Endothelial cell of umbilical vein (primary cell): ENCODE results near the gene FHIT. TPM values are rescaled to one million over a fixed set of nuclear protein-coding genes. Genes with fewer than 3 reads are reported as not detected.

Experiments used
- BruUV-seq: library from RNA; stranded (reverse); fragments of 400-500 nt; replicated peaks from 2 replicates; lab custom pipeline; 2021; lab: Mats Ljungman, UMichigan
- CTCF ChIA-PET: fragments of 300-600, 350-600 bp; sonication (Branson Sonifier 250); formaldehyde crosslinking; loops from one replicate; lab custom pipeline; 2021; ENCODE audit warnings: antibody characterized with exemption, inconsistent platforms; lab: Charles Lee
- POLR2A ChIA-PET: fragments of 300-600, 350-600 bp; sonication (Branson Sonifier 250); formaldehyde crosslinking; loops from one replicate; lab custom pipeline; 2021; ENCODE audit warnings: antibody characterized with exemption, inconsistent platforms; lab: Charles Lee
- DNase-seq: peaks from one replicate; pipeline ENCODE4 v3.0.0-alpha.2; 2011; ENCODE audit warnings: low read depth, low spot score
- FAIRE-seq: peaks from 2 replicates; lab custom pipeline; 2011; peaks lifted over from hg19 to GRCh38; lab: Jason Lieb, UNC
- H2AFZ ChIP-seq: 2 replicates; pipeline ENCODE4 v1.6.0; 2012; ENCODE audit warnings: low read depth, low read length, control low read depth, inconsistent platforms
- H3K27ac ChIP-seq: 2 replicates; pipeline ENCODE4 v1.5.1; 2011; ENCODE audit warnings: low read depth, mild to moderate bottlenecking, control low read depth, low read length, moderate library complexity; ENCODE audit not compliant: insufficient read depth
- H3K27me3 ChIP-seq, 2 experiments: 2 replicates each; pipeline versions ENCODE4 v1.6.0 to v1.6.1; 2011; ENCODE audit warnings: low read length in 2 of 2, mixed read lengths in 1 of 2; ENCODE audit not compliant: control insufficient read depth in 2 of 2, insufficient read depth in 2 of 2
- H3K36me3 ChIP-seq, 2 experiments: 2 replicates in 1 of 2; 3 replicates in 1 of 2; pipeline ENCODE4 v1.5.1; 2011; ENCODE audit warnings: low read length in 2 of 2, mild to moderate bottlenecking in 1 of 2, moderate library complexity in 1 of 2; ENCODE audit not compliant: control insufficient read depth in 2 of 2, insufficient read depth in 2 of 2; ENCODE audit errors: extremely low read depth in 1 of 2
- H3K4me1 ChIP-seq: 3 replicates; pipeline ENCODE4 v1.5.1; 2011; ENCODE audit warnings: mild to moderate bottlenecking, low read length; ENCODE audit not compliant: control insufficient read depth, insufficient read depth; ENCODE audit errors: extremely low read depth
- H3K4me2 ChIP-seq: 2 replicates; pipeline ENCODE4 v1.6.1; 2011; ENCODE audit warnings: low read length, control low read depth, mixed read lengths; ENCODE audit not compliant: insufficient read depth
- H3K4me3 ChIP-seq, 3 experiments: fragments of 200-600 bp in 1 of 3; sonication (generic), shearing (Covaris generic) in 1 of 3; replicated peaks in 1 of 3; 2 replicates each; pipeline ENCODE4 v1.5.1; 2011 to 2016; ENCODE audit warnings: control low read depth in 3 of 3, low read length in 3 of 3, mild to moderate bottlenecking in 2 of 3, inconsistent platforms in 1 of 3, low read depth in 1 of 3, moderate library complexity in 1 of 3; ENCODE audit not compliant: insufficient read depth in 1 of 3
- H3K79me2 ChIP-seq: 2 replicates; pipeline ENCODE4 v1.6.0; 2012; ENCODE audit warnings: low read length, inconsistent platforms; ENCODE audit not compliant: control insufficient read depth, insufficient read depth
- H3K9ac ChIP-seq: replicated peaks from 2 replicates; pipeline ENCODE3; 2011; ENCODE audit warnings: low read length, control low read depth; ENCODE audit not compliant: insufficient read depth; ENCODE audit errors: extremely low read depth
- H3K9me1 ChIP-seq: replicated peaks from 3 replicates; pipeline ENCODE4 v1.6.0; 2011; ENCODE audit warnings: mild to moderate bottlenecking, low read length; ENCODE audit not compliant: control insufficient read depth, insufficient read depth; ENCODE audit errors: extremely low read depth
- H3K9me3 ChIP-seq: replicated peaks from 2 replicates; pipeline ENCODE4 v1.5.1; 2012; ENCODE audit warnings: low read length, inconsistent platforms; ENCODE audit not compliant: control insufficient read depth, insufficient read depth
- H4K20me1 ChIP-seq: replicated peaks from 2 replicates; pipeline ENCODE3; 2011; ENCODE audit warnings: mild to moderate bottlenecking, low read length; ENCODE audit not compliant: control insufficient read depth, insufficient read depth; ENCODE audit errors: extremely low read depth
- CTCF ChIP-seq, 2 donors: IDR thresholded peaks; 1 replicate in 1 of 2; 2 replicates in 1 of 2; pipeline ENCODE4 v1.5.1; 2011; ENCODE audit warnings: low read length in 2 of 2, mild to moderate bottlenecking in 2 of 2, moderate library complexity in 2 of 2, control low read depth in 1 of 2, inconsistent platforms in 1 of 2, low read depth in 1 of 2; ENCODE audit not compliant: insufficient read depth in 1 of 2; ENCODE audit errors: extremely low read depth in 1 of 2
- EZH2 ChIP-seq: IDR thresholded peaks from 2 replicates; pipeline ENCODE4 v1.6.1; 2012; ENCODE audit warnings: borderline replicate concordance, low read depth, mild to moderate bottlenecking, moderate library complexity, low read length, inconsistent platforms; ENCODE audit not compliant: severe bottlenecking
- FOS ChIP-seq: IDR thresholded peaks from 2 replicates; pipeline ENCODE4 v1.6.1; 2011; ENCODE audit warnings: mild to moderate bottlenecking, low read length, moderate library complexity, borderline replicate concordance; ENCODE audit not compliant: insufficient read depth
- GATA2 ChIP-seq: IDR thresholded peaks from 2 replicates; pipeline ENCODE4 v1.7.0; 2011; ENCODE audit warnings: low read depth, mild to moderate bottlenecking, moderate library complexity, mixed read lengths, low read length; ENCODE audit not compliant: insufficient read length, insufficient read depth
- JUN ChIP-seq: IDR thresholded peaks from 2 replicates; pipeline ENCODE4 v1.6.1; 2011; ENCODE audit warnings: borderline replicate concordance, low read depth; ENCODE audit not compliant: insufficient read length, insufficient read depth
- MAX ChIP-seq: IDR thresholded peaks from 2 replicates; pipeline ENCODE4 v1.6.1; 2011; ENCODE audit not compliant: insufficient read depth, insufficient read length
- MYC ChIP-seq: IDR thresholded peaks from one replicate; pipeline ENCODE4 v1.6.1; 2011; ENCODE audit warnings: mild to moderate bottlenecking, low read depth, low read length
- POLR2A ChIP-seq: IDR thresholded peaks from 2 replicates; pipeline ENCODE4 v1.6.1; 2012; ENCODE audit warnings: low read depth, mild to moderate bottlenecking, control low read depth, low read length
- POLR2AphosphoS5 ChIP-seq: IDR thresholded peaks from 2 replicates; pipeline ENCODE4 v1.6.1; 2012; ENCODE audit warnings: low read depth, mild to moderate bottlenecking, control low read depth, low read length, moderate library complexity; ENCODE audit not compliant: insufficient read depth
- dilution Hi-C: fragments of 300-500 bp; cut with MboI; formaldehyde crosslinking; loops from one replicate; pipeline ENCODE4 v1.15.0; 2019; ENCODE audit warnings: low sequenced_read_pairs; ENCODE audit not compliant: extremely low pct_ligation_motif_present
- intact Hi-C: fragments of 100-400 bp; cut with micrococcal nuclease; formaldehyde crosslinking; loops from one replicate; pipeline ENCODE4 v1.10.0; 2022
- polyA plus RNA-seq, 4 experiments: library from polyadenylated mRNA; depleted of rRNA in 3 of 4; stranded (reverse) in 3 of 4; unstranded in 1 of 4; fragments of >200 nt; gene quantifications; 2 replicates each; pipeline versions ENCODE4 v1.2.1 to v1.2.3, GENCODE V29; 2011 to 2012; ENCODE audit warnings: missing spikeins in 1 of 4
- total RNA-seq: library from RNA; stranded (reverse); gene quantifications from 2 replicates; pipeline ENCODE4 v1.2.3, GENCODE V29; 2021

Gene FHIT
- total and polyA plus RNA-seq, 2 donors (not counting 3 experiments of a cell fraction or from before 2014, with no cell fraction given), result 0.47 to 2.2 TPM

GRCh38 chr3:60307562-60308199 is 943.6 kb downstream of the FHIT start:
- intact Hi-C loops, result no loop called here
- no peak overlapping the region for H3K9ac ChIP-seq
- DNase-seq (no peak), FAIRE-seq (no peak)
- no peaks in the 10 kb centered on the region for H3K4me1 ChIP-seq
- H3K36me3 ChIP-seq, result no peaks in the 10 kb centered on the region
- TF ChIP-seq MYC (no peak), CTCF (IDR thresholded peaks at IDR 0.05; ENCODE audit: extremely low read depth in 1 of 2, insufficient read depth in 1 of 2, low read depth in 1 of 2, low read length in 2 of 2) (no peak), FOS (no peak), POLR2A (no peak), EZH2 (no peak), POLR2AphosphoS5 (no peak)
- H3K27ac ChIP-seq, result no peak overlapping the region
- no peak overlapping the region for H3K4me3 ChIP-seq
- no peak overlapping the region for H2AFZ ChIP-seq
- H3K79me2 ChIP-seq, result no peaks in the 10 kb centered on the region
- H4K20me1 ChIP-seq, result no peaks in the 10 kb centered on the region
- H3K27me3 ChIP-seq, result no peaks in the 10 kb centered on the region
- H3K4me2 ChIP-seq, result no peak overlapping the region
- no peaks in the 10 kb centered on the region for H3K9me3 ChIP-seq
- no TSS peak for BruUV-seq
- ChIA-PET POLR2A (no interaction called here), CTCF (no interaction called here)
- dilution Hi-C loops, result no loop called here
- no peaks in the 10 kb centered on the region for H3K9me1 ChIP-seq

GRCh38 chr3:60304112-60304511 is 947.1 kb downstream of the FHIT start:
- no peak for DNase-seq
- H3K79me2 ChIP-seq, result no peaks in the 10 kb centered on the region
- CTCF ChIA-PET, result no interaction called here
- H3K9me1 ChIP-seq, result no peaks in the 10 kb centered on the region
- H3K27ac ChIP-seq, result no peak overlapping the region
- intact Hi-C loops, result no loop called here
- no peak overlapping the region for H2AFZ ChIP-seq
- FAIRE-seq, result no peak
- no peaks in the 10 kb centered on the region for H4K20me1 ChIP-seq
- dilution Hi-C loops, result no loop called here
- POLR2A ChIA-PET, result no interaction called here
- BruUV-seq, result no TSS peak
- H3K36me3 ChIP-seq, result no peaks in the 10 kb centered on the region
- H3K4me3 ChIP-seq, result no peak overlapping the region
- H3K9me3 ChIP-seq, result no peaks in the 10 kb centered on the region
- no peak overlapping the region for H3K9ac ChIP-seq
- H3K27me3 ChIP-seq, result no peaks in the 10 kb centered on the region
- H3K4me2 ChIP-seq, result no peak overlapping the region
- H3K4me1 ChIP-seq, result no peaks in the 10 kb centered on the region
- no peak for TF ChIP-seq POLR2AphosphoS5
- TF ChIP-seq POLR2A, result no peak
- no peak for TF ChIP-seq EZH2
- TF ChIP-seq MYC, result no peak
- no peak for TF ChIP-seq MAX
- no peak for TF ChIP-seq GATA2
- no peak for TF ChIP-seq JUN
- no peak for TF ChIP-seq FOS
- TF ChIP-seq CTCF (IDR thresholded peaks at IDR 0.05; ENCODE audit: extremely low read depth in 1 of 2, insufficient read depth in 1 of 2, low read depth in 1 of 2, low read length in 2 of 2), result no peak
